ENCODE data around the gene GTPBP2. TPM values are rescaled to one million over a fixed set of nuclear protein-coding genes. Genes with fewer than 3 reads are reported as not detected.

GTPBP2 gene
- total and polyA plus RNA-seq, 2 of the 13 experiments (the other 11 are each of a cell fraction or from before 2014, with no cell fraction given): 26.9 to 88.2 TPM

GRCh38 chr6:43666196-43666920, 37.3 kb upstream of the GTPBP2 start:
- DNase-seq (ENCODE audit: low spot score): no peak
- Histone ChIP-seq H3K27ac (ENCODE audit: extremely low read length, insufficient read depth, low read length) (no peak overlapping the region), H3K27me3 (ENCODE audit: control insufficient read depth in 1 of 2, insufficient read depth in 2 of 2, low read length in 2 of 2) (peaks cover 2 to 27% of the 10 kb centered on the region in 2 experiments; a peak in 4 of 5 replicates), H3K4me2 (ENCODE audit: low read depth, low read length) (no peak overlapping the region), H3K79me2 (ENCODE audit: insufficient read depth, low read length) (no peaks in the 10 kb centered on the region), H2AFZ (ENCODE audit: low read length) (no peak overlapping the region), H3K4me1 (ENCODE audit: insufficient read depth, low read length) (peaks cover 52% of the 10 kb centered on the region), H4K20me1 (ENCODE audit: insufficient read depth, low read length) (no peaks in the 10 kb centered on the region), H3K9me3 (ENCODE audit: low read length) (no peaks in the 10 kb centered on the region), H3K9ac (ENCODE audit: insufficient read depth, low read depth, low read length) (no peak overlapping the region), H3K36me3 (replicated peaks in 1 of 2; ENCODE audit: control insufficient read depth in 1 of 2, insufficient read depth in 2 of 2, low read length in 2 of 2) (peaks cover 4 to 8% of the 10 kb centered on the region in 2 experiments; a peak in 3 of 5 replicates), H3K4me3 (replicated peaks in 1 of 3; ENCODE audit: insufficient read depth in 1 of 3, low read depth in 2 of 3, low read length in 3 of 3) (no peak overlapping the region)
- WGBS (ENCODE audit: low lambda C conversion rate): 17% methylated on average over 7 of the region's 13 CpGs
- no peak for ATAC-seq
- BruUV-seq (replicated peaks): no TSS peak
- POLR2A ChIA-PET: interaction anchor here (2.4 kb wide), 1 partner anchor 31 kb away, joined by 9 read pairs; the partner anchor contains the start of gene MAD2L1BP
- TF ChIP-seq RORA (CRISPR knock-in tag; IDR thresholded peaks at IDR 0.05) (no peak), ZNF280D (CRISPR knock-in tag; IDR thresholded peaks at IDR 0.05) (0 out of 2 replicates have a peak, but pooled peaks have one; percentile 5), ETV6 (CRISPR knock-in tag; conservative IDR thresholded peaks at IDR 0.05) (no peak), ZNF616 (CRISPR knock-in tag; IDR thresholded peaks at IDR 0.05; ENCODE audit: low read depth) (no peak), ZNF605 (CRISPR knock-in tag; IDR thresholded peaks at IDR 0.05) (peak; percentile 59; the same call in 1 of the 2 replicates), GABPA (IDR thresholded peaks at IDR 0.05; ENCODE audit: low read depth, low read length) (no peak), GABPA (CRISPR knock-in tag; IDR thresholded peaks at IDR 0.05; ENCODE audit: low read depth) (no peak), ZNF264 (CRISPR knock-in tag; IDR thresholded peaks at IDR 0.05) (no peak)
- CTCF ChIA-PET (ENCODE audit: low intra/inter-chr PET ratio, low total read pairs): interaction anchor here (0.8 to 2.3 kb wide), 6 partner anchors 33 to 413 kb away, joined by 3 to 16 read pairs (median 4); no protein-coding TSS in a partner anchor
- FAIRE-seq: no peak
- intact Hi-C loops (cut with micrococcal nuclease; ENCODE audit: unreplicated experiment): loop anchor here (2.0 to 10.0 kb wide), 5 partner anchors 58 to 284 kb away; no protein-coding TSS in a partner anchor
- in situ Hi-C loops (cut with HindIII; ENCODE audit: extremely low pct_ligation_motif_present, low pct_unique_long_range_greater_than_20kb): loop anchor here (5.0 kb wide), 1 partner anchor 411 kb away; no protein-coding TSS in a partner anchor
